Duodenal mucosa (tissue), 2 donors: ENCODE data around the gene PSME2.

ENCODE experiments used
- H3K27ac ChIP-seq: one replicate; pipeline ENCODE4 v1.7.0; 2013; ENCODE audit warnings: low read depth, low read length
- H3K27me3 ChIP-seq, 2 donors: one replicate each; pipeline ENCODE4 v1.7.0; 2013; ENCODE audit warnings: low read length in 2 of 2, control low read depth in 1 of 2; ENCODE audit not compliant: insufficient read depth in 2 of 2, control insufficient read depth in 1 of 2
- H3K36me3 ChIP-seq, 2 donors: one replicate each; pipeline ENCODE4 v1.7.0; 2013; ENCODE audit warnings: low read length in 2 of 2, control low read depth in 1 of 2; ENCODE audit not compliant: insufficient read depth in 2 of 2, control insufficient read depth in 1 of 2
- H3K4me1 ChIP-seq, 2 donors: one replicate each; pipeline ENCODE4 v1.7.0; 2013; ENCODE audit warnings: low read length in 2 of 2, control low read depth in 1 of 2; ENCODE audit not compliant: insufficient read depth in 2 of 2, control insufficient read depth in 1 of 2
- H3K4me3 ChIP-seq, 2 donors: one replicate each; pipeline ENCODE4 v1.7.0; 2013; ENCODE audit warnings: low read length in 2 of 2, low read depth in 1 of 2
- H3K9ac ChIP-seq, 2 donors: one replicate each; pipeline ENCODE4 v1.7.0; 2013; ENCODE audit warnings: low read length in 2 of 2, low read depth in 1 of 2
- H3K9me3 ChIP-seq, 2 donors: one replicate each; pipeline ENCODE4 v1.7.0; 2013; ENCODE audit warnings: low read length in 2 of 2, control low read depth in 1 of 2; ENCODE audit not compliant: control insufficient read depth in 1 of 2

The PSME2 gene

GRCh38 chr14:24146453-24146977 is at the start of gene PSME2:
Gene PSME2 (minus strand): TSS chr14:24146610. CDS start chr14:24146581, 29 bp downstream.
- Histone ChIP-seq H3K9me3 (no peaks in the 10 kb centered on the region), H3K36me3 (peaks cover 35 to 51% of the 10 kb centered on the region in 2 donors), H3K4me1 (peaks cover 47 to 50% of the 10 kb centered on the region in 2 donors), H3K4me3 (peak within 1 kb of the TSS; percentile 77 to 100), H3K9ac (peak within 1 kb of the TSS; percentile 94 to 95), H3K27ac (peak within 1 kb of the TSS; percentile 94), H3K27me3 (no peaks in the 10 kb centered on the region)

DNA sequence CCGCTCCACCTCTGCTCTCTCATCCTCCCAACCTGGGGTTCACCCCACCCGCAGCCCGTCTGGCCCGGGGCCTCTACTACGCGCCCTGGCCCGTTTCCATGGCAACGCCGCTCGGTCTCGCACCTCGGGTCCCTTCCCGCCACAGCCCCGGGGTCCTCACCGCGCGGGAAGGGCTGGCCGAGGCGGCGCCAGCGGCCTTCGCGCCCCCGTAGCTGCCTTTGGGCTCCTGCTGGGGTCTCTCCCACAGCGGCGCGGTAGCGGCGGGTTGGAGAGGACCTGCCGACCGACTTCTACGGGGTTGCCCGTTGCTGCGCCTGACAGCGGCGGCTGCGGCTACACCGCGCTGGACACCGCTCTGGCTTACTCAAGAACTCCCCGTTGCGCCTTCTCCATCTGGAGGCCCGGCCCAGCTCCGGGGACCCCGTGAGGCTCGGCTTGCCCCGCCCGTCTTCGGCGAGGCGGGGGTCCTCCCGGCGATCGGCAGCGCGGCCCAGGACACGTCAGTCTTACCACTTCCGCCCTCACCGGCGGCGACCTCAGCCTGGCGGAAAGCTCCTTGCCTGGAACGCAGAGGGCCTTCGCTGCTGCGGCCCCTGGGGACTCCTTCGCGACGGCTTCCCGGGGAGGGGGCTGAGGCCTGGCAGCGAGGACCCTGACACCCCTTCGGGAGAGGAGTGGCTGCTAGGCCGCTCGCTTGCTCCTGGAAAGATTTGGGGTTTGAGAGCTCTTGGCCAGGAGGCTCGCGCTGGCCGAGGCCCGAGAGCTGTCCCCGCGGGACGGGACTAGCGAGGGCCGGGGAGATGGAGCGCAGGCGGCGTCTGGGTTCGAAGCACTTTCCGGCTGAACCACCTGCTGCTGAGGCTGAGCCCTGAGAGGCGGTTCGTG is 49.0 kb upstream of the PSME2 start, which contains the start of gene TM9SF1:
Gene TM9SF1, minus strand, starts transcription at position 256 of the 885 bp plus-strand sequence. CDS start 422 bp downstream, outside the sequence.
- Histone ChIP-seq H3K27ac (peak within 1 kb of the TSS; percentile 97), H3K4me1 (peaks cover 26 to 29% of the 10 kb centered on the region in 2 donors), H3K9me3 (no peaks in the 10 kb centered on the region), H3K4me3 (peak within 1 kb of the TSS; percentile 80 to 89), H3K36me3 (peaks cover 8 to 23% of the 10 kb centered on the region in 2 donors), H3K9ac (peak within 1 kb of the TSS; percentile 72 to 93), H3K27me3 (no peaks in the 10 kb centered on the region)

GRCh38 chr14:24194873-24195185 is 48.4 kb upstream of the PSME2 start:
- peak overlapping the region; percentile 97 for H3K27ac ChIP-seq
- H3K4me3 ChIP-seq = peak overlapping the region; percentile 80 to 89
- peaks cover 10 to 29% of the 10 kb centered on the region in 2 donors for H3K36me3 ChIP-seq
- H3K4me1 ChIP-seq = peaks cover 26 to 29% of the 10 kb centered on the region in 2 donors
- no peaks in the 10 kb centered on the region for H3K27me3 ChIP-seq
- no peaks in the 10 kb centered on the region for H3K9me3 ChIP-seq
- H3K9ac ChIP-seq = peak overlapping the region; percentile 72 to 93

DNA sequence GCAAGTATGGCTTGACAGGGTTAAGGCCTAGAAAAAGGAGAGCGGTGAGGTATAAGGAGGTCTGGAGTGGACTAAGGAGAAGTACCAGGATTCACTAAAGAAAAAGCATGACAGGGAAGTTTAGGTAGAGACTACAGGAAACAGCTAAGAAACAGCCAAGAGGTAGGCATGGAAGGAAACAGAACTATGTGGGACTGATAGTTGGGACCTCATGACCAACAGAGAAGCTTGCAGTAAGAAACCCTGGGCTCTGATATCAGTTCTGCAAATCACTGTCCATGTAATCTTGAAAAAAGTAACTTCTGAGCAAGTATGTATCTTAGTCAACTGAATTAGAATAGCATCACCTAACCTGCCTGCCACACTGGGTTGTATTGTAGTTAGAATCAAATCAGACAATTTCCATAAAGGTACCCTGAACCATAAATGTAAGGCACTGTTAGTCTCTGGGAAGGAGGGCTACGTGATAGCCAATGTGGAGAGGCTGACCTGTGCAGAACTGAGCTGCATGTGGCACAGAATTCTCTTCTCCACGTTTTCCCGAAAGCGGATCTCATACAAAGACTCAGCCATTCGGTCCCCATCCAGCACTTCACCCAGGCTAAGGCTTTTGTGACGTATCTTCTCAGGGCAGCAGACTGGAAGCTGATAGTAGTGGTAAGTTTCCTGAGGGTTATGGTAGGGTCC is 47.9 kb upstream of the PSME2 start:
- no peak overlapping the region for H3K27ac ChIP-seq
- H3K4me3 ChIP-seq = peak overlapping the region; percentile 80 to 89
- no peaks in the 10 kb centered on the region for H3K27me3 ChIP-seq
- H3K4me1 ChIP-seq = peaks cover 28 to 29% of the 10 kb centered on the region in 2 donors
- H3K36me3 ChIP-seq = peaks cover 10 to 31% of the 10 kb centered on the region in 2 donors
- peak overlapping the region; percentile 72 to 93 for H3K9ac ChIP-seq
- no peaks in the 10 kb centered on the region for H3K9me3 ChIP-seq

DNA sequence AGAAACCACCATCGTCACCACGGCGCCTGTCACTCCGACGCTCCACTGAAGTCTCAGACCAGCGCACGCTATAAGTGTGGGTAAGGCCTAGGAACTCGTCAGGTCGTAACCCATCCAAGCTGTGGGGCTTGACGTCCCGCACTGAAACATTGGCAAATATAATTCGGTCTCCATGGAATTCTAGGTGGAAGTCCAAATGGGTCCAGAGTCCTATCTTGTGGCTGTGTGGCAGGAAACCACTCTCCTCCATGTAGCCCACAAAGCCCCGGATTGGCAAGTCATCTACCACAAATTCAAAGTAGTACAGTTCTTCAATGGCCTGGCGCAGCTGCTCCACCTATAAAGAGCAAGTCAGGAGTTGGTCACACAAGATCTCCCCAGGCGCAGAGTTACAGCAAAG is 46.5 kb upstream of the PSME2 start:
- Histone ChIP-seq H3K4me3 (no peak overlapping the region), H3K27ac (no peak overlapping the region), H3K4me1 (peaks cover 28% of the 10 kb centered on the region in 2 donors), H3K9me3 (no peaks in the 10 kb centered on the region), H3K36me3 (peaks cover 10 to 31% of the 10 kb centered on the region in 2 donors), H3K9ac (no peak overlapping the region), H3K27me3 (no peaks in the 10 kb centered on the region)

GRCh38 chr14:24190416-24190815 is 44.0 kb upstream of the PSME2 start:
- Histone ChIP-seq H3K9ac (no peak overlapping the region), H3K27ac (no peak overlapping the region), H3K9me3 (no peaks in the 10 kb centered on the region), H3K27me3 (no peaks in the 10 kb centered on the region), H3K4me1 (peaks cover 25 to 29% of the 10 kb centered on the region in 2 donors), H3K36me3 (peaks cover 19 to 46% of the 10 kb centered on the region in 2 donors), H3K4me3 (no peak overlapping the region)

GRCh38 chr14:24189460-24189859 is 43.0 kb upstream of the PSME2 start:
- peaks cover 27 to 55% of the 10 kb centered on the region in 2 donors for H3K36me3 ChIP-seq

GRCh38 chr14:24189059-24189375 is 42.6 kb upstream of the PSME2 start:
- Histone ChIP-seq H3K27me3 (no peaks in the 10 kb centered on the region), H3K36me3 (peaks cover 28 to 60% of the 10 kb centered on the region in 2 donors), H3K4me1 (peaks cover 16 to 19% of the 10 kb centered on the region in 2 donors), H3K9me3 (no peaks in the 10 kb centered on the region), H3K27ac (no peak overlapping the region), H3K4me3 (peak overlapping the region; percentile 79 to 85), H3K9ac (peak overlapping the region in 1 of 2 donors; percentile 10)

More at GRCh38 chr14:24189460-24189859, 43.0 kb upstream of the PSME2 start:
- H3K9ac ChIP-seq = no peak overlapping the region
- H3K4me3 ChIP-seq = peak overlapping the region in 1 of 2 donors; percentile 79
- peaks cover 20 to 24% of the 10 kb centered on the region in 2 donors for H3K4me1 ChIP-seq
- no peaks in the 10 kb centered on the region for H3K9me3 ChIP-seq
- H3K27ac ChIP-seq = no peak overlapping the region
- no peaks in the 10 kb centered on the region for H3K27me3 ChIP-seq

DNA sequence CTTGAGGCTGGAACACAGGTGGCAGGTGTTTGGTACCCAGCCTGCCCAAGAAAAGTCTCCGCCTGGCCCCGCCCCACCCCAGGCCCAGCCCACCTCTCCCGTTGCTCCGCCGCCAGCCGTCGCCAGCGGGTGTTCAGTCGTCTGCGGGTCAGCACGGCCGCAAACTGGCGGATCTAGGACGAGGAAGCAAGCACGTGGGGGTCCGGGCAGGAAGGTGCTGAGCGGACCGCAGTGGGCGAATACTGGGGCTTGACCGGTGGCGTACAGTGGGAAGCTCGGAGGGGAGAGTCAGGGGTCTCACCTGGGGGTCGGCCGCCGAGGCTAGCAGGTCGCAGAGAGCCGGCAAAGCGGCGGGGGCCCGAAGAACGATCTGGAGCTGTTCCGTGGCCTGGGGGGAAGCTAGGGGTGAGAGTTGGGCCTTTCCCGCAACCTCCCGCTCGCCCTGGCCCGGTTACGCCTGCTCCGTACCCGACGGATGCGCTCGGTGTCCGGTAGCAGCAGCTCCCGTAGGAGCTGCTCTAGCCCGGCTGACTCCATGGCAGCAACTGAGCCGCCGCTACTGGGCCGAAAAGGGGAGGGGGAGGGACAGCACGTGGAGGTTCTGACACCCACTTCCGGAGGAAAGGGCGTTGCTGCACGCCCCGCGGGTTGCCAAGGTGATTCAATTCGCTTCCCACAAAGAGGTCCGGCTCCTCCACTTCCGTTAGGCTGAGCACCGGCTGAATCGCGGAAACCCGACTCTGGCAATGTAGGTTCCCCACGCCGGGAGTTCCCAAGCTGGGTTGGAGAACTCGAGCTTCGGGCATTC is 42.0 kb upstream of the PSME2 start, which contains the start of gene IPO4:
Gene IPO4, minus strand, starts transcription at position 566 of the 808 bp plus-strand sequence. Its CDS starts 29 bp downstream, at position 537.
- Histone ChIP-seq H3K27me3 (no peaks in the 10 kb centered on the region), H3K4me1 (peaks cover 14 to 17% of the 10 kb centered on the region in 2 donors), H3K4me3 (peak within 1 kb of the TSS; percentile 79 to 85), H3K27ac (peak within 1 kb of the TSS; percentile 35), H3K9ac (peak within 1 kb of the TSS; percentile 10 to 44), H3K9me3 (no peaks in the 10 kb centered on the region), H3K36me3 (peaks cover 28 to 63% of the 10 kb centered on the region in 2 donors)
